Globus pallidus (tissue), 1 donor: ENCODE results near the gene ATF3.

Source experiments
- DNase-seq: peaks from one replicate; pipeline ENCODE4 v3.0.0-alpha.2; 2015; ENCODE audit warnings: low spot score

Gene ATF3

DNA sequence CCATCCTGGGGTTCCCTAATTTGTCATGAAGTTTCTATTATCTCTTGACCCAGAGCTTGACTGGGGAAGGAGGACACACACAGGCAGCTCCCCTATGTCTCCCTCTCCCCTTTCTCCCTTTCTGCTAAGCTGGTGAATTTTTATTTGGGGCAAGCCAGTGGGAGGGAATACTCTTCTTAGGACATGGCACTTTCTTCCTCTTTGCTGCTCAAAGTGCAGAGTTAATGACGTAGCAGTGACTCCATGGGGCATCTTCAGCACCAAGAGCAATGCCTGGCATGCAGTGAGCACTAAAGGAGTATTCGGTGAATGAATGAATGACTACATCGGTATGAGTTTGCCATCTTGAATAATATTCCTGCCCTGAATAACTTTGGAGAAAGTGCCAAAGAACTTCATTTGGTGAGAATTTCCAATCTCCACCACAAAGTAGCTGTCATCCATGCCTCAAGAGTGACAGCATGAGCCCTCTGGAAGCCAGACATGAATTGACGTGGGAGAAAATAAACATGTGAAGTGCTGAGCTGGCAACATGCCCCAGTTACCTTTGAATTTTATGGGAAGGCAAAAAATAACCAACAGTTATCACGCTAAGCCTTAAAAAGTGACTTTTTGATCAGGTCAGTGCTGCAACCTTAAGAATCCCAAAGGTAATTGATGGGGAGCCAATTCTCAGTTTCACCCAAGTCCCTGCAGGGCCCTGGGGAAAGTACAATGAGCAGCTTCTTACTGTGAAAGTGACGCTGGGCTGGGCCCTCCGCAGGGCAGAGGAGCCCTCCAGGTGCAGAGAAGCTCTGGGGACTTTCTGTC, 22.1 kb upstream of the ATF3 start:
- no peak for DNase-seq

GRCh38 chr1:212587016-212587887, 21.3 kb upstream of the ATF3 start:
- no peak for DNase-seq

GRCh38 chr1:212587888-212588510, 20.6 kb upstream of the ATF3 start:
- DNase-seq: no peak

- no peak for DNase-seq
Observed at GRCh38 chr1:212589446-212589845, 19.1 kb upstream of the ATF3 start.

- DNase-seq: no peak
Observed at GRCh38 chr1:212591922-212592321, 16.6 kb upstream of the ATF3 start.

GRCh38 chr1:212593821-212594251, 14.7 kb upstream of the ATF3 start:
- DNase-seq: no peak

- DNase-seq: no peak
Observed at GRCh38 chr1:212594640-212595039, 13.9 kb upstream of the ATF3 start.

GRCh38 chr1:212595229-212595628, 13.3 kb upstream of the ATF3 start:
- no peak for DNase-seq

DNA sequence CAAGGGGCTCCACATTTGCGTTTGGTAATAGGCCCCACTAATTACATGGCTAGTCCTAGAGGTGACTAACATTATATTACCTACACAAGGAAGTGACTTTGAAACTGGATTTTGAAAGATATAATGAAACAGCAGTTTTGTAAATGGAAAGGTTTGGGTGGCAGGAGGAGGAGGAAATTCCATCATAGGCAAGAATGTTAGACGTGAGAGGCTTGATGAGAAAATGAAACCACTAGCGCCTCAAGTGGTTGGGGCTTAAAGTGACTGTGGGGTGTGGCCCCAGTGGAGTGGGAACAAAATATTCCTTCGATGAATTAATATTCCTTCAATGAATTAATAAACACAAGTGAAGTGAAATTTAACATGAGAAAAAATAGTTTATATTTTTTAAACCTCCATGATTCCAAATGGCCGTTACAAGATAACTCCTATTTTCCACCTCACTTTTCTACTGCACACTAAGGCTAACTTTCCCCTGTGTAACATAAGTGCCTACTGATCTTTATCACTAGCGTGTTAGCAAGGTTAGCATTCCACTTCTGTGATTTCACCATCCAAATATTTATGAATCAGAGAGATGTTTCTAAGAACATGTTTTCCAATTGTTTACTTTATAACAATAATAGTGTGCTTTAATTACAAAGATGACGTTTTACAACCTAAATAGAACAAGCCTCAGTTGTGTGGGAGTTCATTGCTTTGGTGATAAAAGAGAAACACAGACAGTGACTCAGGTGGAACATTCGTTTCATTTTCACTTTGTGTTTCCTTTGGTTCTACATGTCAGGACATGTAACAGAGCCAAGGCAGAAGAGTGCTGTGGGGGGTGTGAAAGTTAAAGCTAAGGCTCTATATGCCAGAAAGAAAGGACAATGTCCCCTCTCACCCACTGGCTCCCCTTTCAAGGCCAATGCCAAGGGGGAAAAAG, 12.5 kb upstream of the ATF3 start:
- no peak for DNase-seq

- no peak for DNase-seq
Observed at GRCh38 chr1:212596798-212597197, 11.8 kb upstream of the ATF3 start.

GRCh38 chr1:212597487-212597886, 11.1 kb upstream of the ATF3 start:
- DNase-seq: no peak

- DNase-seq: no peak
Observed at GRCh38 chr1:212600071-212600915, 8.3 kb upstream of the ATF3 start.

DNA sequence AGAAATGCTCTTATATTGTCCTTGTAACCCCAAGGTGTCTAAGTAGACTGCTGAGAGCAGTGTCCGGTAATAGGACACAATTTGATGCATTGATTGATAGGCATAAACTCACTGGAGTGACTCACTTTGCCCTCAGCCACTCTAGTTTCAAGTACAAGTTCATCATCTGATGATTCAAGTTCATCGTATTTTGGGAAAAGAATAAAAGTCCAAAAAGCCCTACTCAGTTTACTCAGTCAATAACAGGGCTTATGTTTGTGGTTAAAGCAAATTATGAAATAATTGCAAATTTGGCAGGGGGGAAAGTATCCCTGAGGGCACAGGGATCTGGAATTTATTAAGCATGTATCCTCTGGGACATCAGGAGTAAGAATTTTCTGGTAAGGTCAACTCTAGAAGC, 7.6 kb upstream of the ATF3 start:
- no peak for DNase-seq

DNA sequence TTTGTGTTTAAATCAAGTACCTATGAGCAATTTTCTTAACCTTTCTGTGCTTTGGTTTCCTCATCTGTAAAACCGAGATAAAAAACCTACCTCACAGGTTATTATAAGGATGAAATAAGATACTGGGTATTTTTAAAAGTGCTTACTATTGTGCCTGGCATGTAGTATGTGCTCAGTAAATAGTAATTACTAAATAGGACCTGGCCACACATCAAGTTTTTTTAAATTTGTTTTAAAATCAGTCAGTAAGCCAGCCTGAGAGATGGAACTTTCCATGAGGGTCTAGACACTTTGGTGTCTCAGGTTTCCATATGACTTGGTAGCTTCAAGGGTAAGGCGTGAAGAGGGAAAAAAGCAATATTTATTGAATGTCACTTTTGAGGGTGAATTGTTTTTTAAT, 7.0 kb upstream of the ATF3 start:
- no peak for DNase-seq

DNA sequence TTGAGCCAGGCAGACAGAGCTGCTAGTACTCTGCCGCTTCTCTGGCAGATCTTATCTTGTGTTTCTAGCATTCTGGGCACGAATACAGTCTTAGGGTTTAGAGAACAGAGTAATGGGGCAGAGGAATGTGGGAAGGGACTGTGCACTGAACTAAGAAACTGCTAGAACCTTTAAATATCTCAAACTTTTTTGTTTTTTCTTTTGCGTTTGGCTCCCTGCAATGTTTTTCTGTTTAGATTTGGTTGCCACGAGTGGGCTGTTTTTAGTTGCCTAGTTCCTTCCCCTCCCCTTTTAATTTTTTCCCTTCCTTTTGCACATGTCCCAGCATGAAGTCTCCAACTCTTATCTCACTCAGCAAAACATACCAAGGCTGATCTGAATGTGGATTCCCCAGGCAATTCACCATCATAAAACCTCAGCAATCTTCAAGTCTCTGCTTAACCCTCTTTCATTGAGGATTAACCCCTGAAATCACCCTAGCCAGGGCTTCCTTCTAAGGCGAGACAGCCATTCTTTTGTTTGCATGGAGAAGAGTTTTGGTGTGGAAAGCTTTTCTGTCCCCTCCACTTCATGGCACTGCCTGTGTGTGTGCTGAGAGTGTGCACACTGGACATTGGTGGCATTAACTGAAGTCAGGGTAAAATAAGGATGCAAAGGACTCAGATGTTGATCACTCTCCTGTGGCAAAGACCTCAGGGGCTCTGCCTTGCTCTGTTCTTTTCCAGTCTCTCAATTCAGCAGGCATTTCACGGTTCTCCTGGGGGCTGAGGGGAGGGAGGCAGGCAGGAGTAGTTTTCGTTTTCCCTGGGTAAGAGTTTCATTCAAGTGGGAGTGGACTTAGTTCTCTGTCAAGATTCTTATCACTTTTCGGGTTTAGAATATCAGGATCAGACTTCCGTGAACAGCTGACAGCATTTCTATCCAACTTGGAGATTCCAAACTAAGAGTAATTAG, 2.8 kb upstream of the ATF3 start:
- no peak for DNase-seq

GRCh38 chr1:212606395-212607205, 2.0 kb upstream of the ATF3 start:
- no peak for DNase-seq

DNA sequence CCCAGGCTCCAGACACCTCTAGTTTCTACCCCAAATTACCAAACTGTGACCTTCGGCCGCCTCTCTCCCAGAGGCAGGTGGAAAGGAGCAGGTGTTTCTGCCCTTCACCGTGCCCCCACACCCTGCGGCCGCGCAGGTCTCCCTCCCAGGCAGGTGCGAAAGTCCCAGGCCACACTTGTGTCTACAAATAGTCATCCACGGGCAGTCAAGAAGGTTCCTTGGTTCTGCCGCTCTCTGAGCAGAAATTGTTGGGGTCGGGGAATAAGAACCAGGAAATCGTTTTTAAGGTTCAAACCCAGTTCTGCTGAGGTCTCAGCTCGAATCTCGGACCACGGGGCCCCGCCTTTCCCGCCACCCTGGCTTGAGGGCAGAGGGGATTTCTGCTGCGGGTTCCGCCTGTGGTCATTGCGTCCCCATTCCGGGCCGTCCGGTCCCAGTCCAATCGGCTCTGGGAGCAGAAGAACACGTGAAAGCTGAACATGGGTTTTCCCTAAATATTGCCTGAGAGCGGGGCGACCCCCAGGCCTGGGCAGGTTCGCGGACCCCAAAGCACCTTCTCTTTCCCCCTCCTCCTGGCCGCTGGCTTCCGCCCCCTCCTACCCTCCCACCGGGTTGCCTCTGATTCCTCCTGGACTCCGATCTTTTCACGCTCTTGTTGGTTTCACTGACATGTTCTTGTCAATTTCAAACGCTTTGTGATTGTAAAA, 1.2 kb upstream of the ATF3 start:
- DNase-seq: no peak

GRCh38 chr1:212607913-212608391, 609 bp upstream of the ATF3 start:
- no peak for DNase-seq
